ENCODE results near the gene DUXA. TPM values are rescaled to one million over a fixed set of nuclear protein-coding genes. Genes with fewer than 3 reads are reported as not detected.

Gene DUXA
- total and polyA plus RNA-seq, 9 of the 15 experiments (the other 6 are each of a cell fraction or from before 2014, with no cell fraction given): not detected

Small RNA genes lying within 50 kb of the gene (small RNA-seq; reads per million reads assigned to genes)
- gene AC025588.3: not detected

Other genes starting within 250 kb of the DUXA start
Only the 7 nearest of the 12 such genes appear.
- not detected in 2 replicates for gene USP29, start 47.5 kb downstream of the DUXA start, total RNA-seq (2014; rRNA removed)
- gene USP29, start 47.5 kb downstream of the DUXA start, total RNA-seq (2014; rRNA removed; fragmentation: Illumina TruSeq; extraction: Trizol): not detected in 2 replicates
- not detected in 2 replicates for gene USP29, start 47.5 kb downstream of the DUXA start, total RNA-seq (2015; rRNA removed; fragmentation: Illumina TruSeq; extraction: Trizol)
- not detected in 2 replicates for gene USP29, start 47.5 kb downstream of the DUXA start, total RNA-seq (2021)
- not detected in 2 replicates for gene USP29, start 47.5 kb downstream of the DUXA start, polyA plus RNA-seq (2011; rRNA removed)
- not detected in 2 replicates for gene USP29, start 47.5 kb downstream of the DUXA start, polyA plus RNA-seq (2014; fragmentation: Illumina TruSeq; extraction: Trizol)
- gene USP29, start 47.5 kb downstream of the DUXA start, polyA plus RNA-seq (2014; fragmentation: Nextera tagmentation; extraction: Ambion mirVana): not detected
- not detected in 2 replicates for gene USP29, start 47.5 kb downstream of the DUXA start, polyA plus RNA-seq (2014; rRNA removed)
- not detected in 2 replicates for gene ZIM3, start 22.3 kb downstream of the DUXA start, total RNA-seq (2014; rRNA removed)
- not detected in 2 replicates for gene ZIM3, start 22.3 kb downstream of the DUXA start, total RNA-seq (2014; rRNA removed; fragmentation: Illumina TruSeq; extraction: Trizol)
- gene ZIM3, start 22.3 kb downstream of the DUXA start, total RNA-seq (2015; rRNA removed; fragmentation: Illumina TruSeq; extraction: Trizol): not detected in 2 replicates
- gene ZIM3, start 22.3 kb downstream of the DUXA start, total RNA-seq (2021): not detected in 2 replicates
- not detected in 2 replicates for gene ZIM3, start 22.3 kb downstream of the DUXA start, polyA plus RNA-seq (2011; rRNA removed)
- gene ZIM3, start 22.3 kb downstream of the DUXA start, polyA plus RNA-seq (2014; fragmentation: Illumina TruSeq; extraction: Trizol): not detected in 2 replicates
- not detected for gene ZIM3, start 22.3 kb downstream of the DUXA start, polyA plus RNA-seq (2014; fragmentation: Nextera tagmentation; extraction: Ambion mirVana)
- not detected in 2 replicates for gene ZIM3, start 22.3 kb downstream of the DUXA start, polyA plus RNA-seq (2014; rRNA removed)
- gene ZNF264, start 24.0 kb upstream of the DUXA start, total RNA-seq (2014; rRNA removed): 6.8 and 7.9 TPM in 2 replicates
- 1.3 and 1.5 TPM in 2 replicates for gene ZNF264, start 24.0 kb upstream of the DUXA start, total RNA-seq (2014; rRNA removed; fragmentation: Illumina TruSeq; extraction: Trizol)
- 1.7 and 2.0 TPM in 2 replicates for gene ZNF264, start 24.0 kb upstream of the DUXA start, total RNA-seq (2015; rRNA removed; fragmentation: Illumina TruSeq; extraction: Trizol)
- 2.5 and 2.8 TPM in 2 replicates for gene ZNF264, start 24.0 kb upstream of the DUXA start, total RNA-seq (2021)
- 1.5 and 1.6 TPM in 2 replicates for gene ZNF264, start 24.0 kb upstream of the DUXA start, polyA plus RNA-seq (2011; rRNA removed)
- 0.76 and 0.77 TPM in 2 replicates for gene ZNF264, start 24.0 kb upstream of the DUXA start, polyA plus RNA-seq (2014; fragmentation: Illumina TruSeq; extraction: Trizol)
- gene ZNF264, start 24.0 kb upstream of the DUXA start, polyA plus RNA-seq (2014; fragmentation: Nextera tagmentation; extraction: Ambion mirVana): under 1 TPM; 0.08 to 0.13 TPM
- 0.99 and 2.4 TPM in 2 replicates for gene ZNF264, start 24.0 kb upstream of the DUXA start, polyA plus RNA-seq (2014; rRNA removed)
- 4.7 and 6.0 TPM in 2 replicates for gene AURKC, start 63.5 kb upstream of the DUXA start, total RNA-seq (2014; rRNA removed)
- 3.3 and 3.7 TPM in 2 replicates for gene AURKC, start 63.5 kb upstream of the DUXA start, total RNA-seq (2014; rRNA removed; fragmentation: Illumina TruSeq; extraction: Trizol)
- gene AURKC, start 63.5 kb upstream of the DUXA start, total RNA-seq (2015; rRNA removed; fragmentation: Illumina TruSeq; extraction: Trizol): 4.2 and 4.8 TPM in 2 replicates
- gene AURKC, start 63.5 kb upstream of the DUXA start, total RNA-seq (2021): 7.0 and 7.6 TPM in 2 replicates
- gene AURKC, start 63.5 kb upstream of the DUXA start, polyA plus RNA-seq (2011; rRNA removed): 1.3 and 2.8 TPM in 2 replicates
- 6.8 and 7.1 TPM in 2 replicates for gene AURKC, start 63.5 kb upstream of the DUXA start, polyA plus RNA-seq (2014; fragmentation: Illumina TruSeq; extraction: Trizol)
- gene AURKC, start 63.5 kb upstream of the DUXA start, polyA plus RNA-seq (2014; fragmentation: Nextera tagmentation; extraction: Ambion mirVana): 1 to 10 TPM; 6.0 to 9.0 TPM
- gene AURKC, start 63.5 kb upstream of the DUXA start, polyA plus RNA-seq (2014; rRNA removed): 7.3 and 8.7 TPM in 2 replicates
- gene ZNF805, start 73.1 kb upstream of the DUXA start, total RNA-seq (2014; rRNA removed): 4.1 and 4.7 TPM in 2 replicates
- 6.7 TPM in 2 replicates for gene ZNF805, start 73.1 kb upstream of the DUXA start, total RNA-seq (2014; rRNA removed; fragmentation: Illumina TruSeq; extraction: Trizol)
- gene ZNF805, start 73.1 kb upstream of the DUXA start, total RNA-seq (2015; rRNA removed; fragmentation: Illumina TruSeq; extraction: Trizol): 4.5 and 4.9 TPM in 2 replicates
- gene ZNF805, start 73.1 kb upstream of the DUXA start, total RNA-seq (2021): 4.7 and 5.1 TPM in 2 replicates
- gene ZNF805, start 73.1 kb upstream of the DUXA start, polyA plus RNA-seq (2011; rRNA removed): 3.9 and 6.2 TPM in 2 replicates
- gene ZNF805, start 73.1 kb upstream of the DUXA start, polyA plus RNA-seq (2014; fragmentation: Illumina TruSeq; extraction: Trizol): 1.5 and 1.7 TPM in 2 replicates
- gene ZNF805, start 73.1 kb upstream of the DUXA start, polyA plus RNA-seq (2014; fragmentation: Nextera tagmentation; extraction: Ambion mirVana): under 1 TPM; 0.32 to 0.77 TPM
- 0.74 and 1.4 TPM in 2 replicates for gene ZNF805, start 73.1 kb upstream of the DUXA start, polyA plus RNA-seq (2014; rRNA removed)
- gene ZNF460, start 113.0 kb upstream of the DUXA start, total RNA-seq (2014; rRNA removed): 18.5 and 22.1 TPM in 2 replicates
- gene ZNF460, start 113.0 kb upstream of the DUXA start, total RNA-seq (2014; rRNA removed; fragmentation: Illumina TruSeq; extraction: Trizol): 36.2 and 36.7 TPM in 2 replicates
- gene ZNF460, start 113.0 kb upstream of the DUXA start, total RNA-seq (2015; rRNA removed; fragmentation: Illumina TruSeq; extraction: Trizol): 24.7 and 24.9 TPM in 2 replicates
- 28.0 and 29.6 TPM in 2 replicates for gene ZNF460, start 113.0 kb upstream of the DUXA start, total RNA-seq (2021)
- gene ZNF460, start 113.0 kb upstream of the DUXA start, polyA plus RNA-seq (2011; rRNA removed): 16.6 and 23.6 TPM in 2 replicates
- gene ZNF460, start 113.0 kb upstream of the DUXA start, polyA plus RNA-seq (2014; fragmentation: Illumina TruSeq; extraction: Trizol): 1.1 and 1.2 TPM in 2 replicates
- under 1 TPM; 0.45 to 0.87 TPM for gene ZNF460, start 113.0 kb upstream of the DUXA start, polyA plus RNA-seq (2014; fragmentation: Nextera tagmentation; extraction: Ambion mirVana)
- 5.6 and 7.1 TPM in 2 replicates for gene ZNF460, start 113.0 kb upstream of the DUXA start, polyA plus RNA-seq (2014; rRNA removed)
- gene ZNF543, start 153.0 kb upstream of the DUXA start, total RNA-seq (2014; rRNA removed): 2.4 and 3.0 TPM in 2 replicates
- gene ZNF543, start 153.0 kb upstream of the DUXA start, total RNA-seq (2014; rRNA removed; fragmentation: Illumina TruSeq; extraction: Trizol): 5.5 and 6.7 TPM in 2 replicates
- gene ZNF543, start 153.0 kb upstream of the DUXA start, total RNA-seq (2015; rRNA removed; fragmentation: Illumina TruSeq; extraction: Trizol): 3.8 and 4.5 TPM in 2 replicates
- gene ZNF543, start 153.0 kb upstream of the DUXA start, total RNA-seq (2021): 3.8 and 4.7 TPM in 2 replicates
- 1.9 and 2.4 TPM in 2 replicates for gene ZNF543, start 153.0 kb upstream of the DUXA start, polyA plus RNA-seq (2011; rRNA removed)
- gene ZNF543, start 153.0 kb upstream of the DUXA start, polyA plus RNA-seq (2014; fragmentation: Illumina TruSeq; extraction: Trizol): 1.1 and 1.2 TPM in 2 replicates
- gene ZNF543, start 153.0 kb upstream of the DUXA start, polyA plus RNA-seq (2014; fragmentation: Nextera tagmentation; extraction: Ambion mirVana): under 1 TPM; 0.14 to 0.46 TPM
- 1.5 and 1.6 TPM in 2 replicates for gene ZNF543, start 153.0 kb upstream of the DUXA start, polyA plus RNA-seq (2014; rRNA removed)

Measured in K562 (cell line).